Gastrocnemius medialis (tissue), 4 donors: ENCODE measurements around the gene LEFTY1.

Experiments used
- CTCF ChIP-seq, 5 experiments: fragments of 450-650 bp in 3 of 5; fragments of 200-600 bp in 2 of 5; sonication (generic) in 2 of 5; IDR thresholded peaks in 4 of 5; conservative IDR thresholded peaks in 1 of 5; 1 replicate in 4 of 5; 2 replicates in 1 of 5; pipeline ENCODE4 v1.5.1; 2016 to 2019; ENCODE audit warnings: antibody characterized with exemption in 5 of 5, mild to moderate bottlenecking in 3 of 5, moderate library complexity in 3 of 5
- POLR2A ChIP-seq, 2 donors: fragments of 450-650 bp; IDR thresholded peaks; one replicate each; pipeline ENCODE4 v1.6.1; 2017; ENCODE audit warnings: antibody characterized with exemption in 2 of 2, mild to moderate bottlenecking in 2 of 2, moderate library complexity in 2 of 2

GRCh38 chr1:225936523-225936922 is 47.6 kb upstream of the LEFTY1 start:
- TF ChIP-seq CTCF (IDR thresholded peaks at IDR 0.05 in 4 of 5, conservative IDR thresholded peaks at IDR 0.05 in 1 of 5): no peak
- no peak for TF ChIP-seq POLR2A (IDR thresholded peaks at IDR 0.05)
